ENCODE data around the gene KIAA0825.
A peak's percentile ranks its signal among the peaks of the same experiment; 100 is the strongest.

KIAA0825 gene

GRCh38 chr5:94442076-94442475, 176.3 kb downstream of the KIAA0825 start:
- no peak for TF ChIP-seq CTCF (conservative IDR thresholded peaks at IDR 0.05; ENCODE audit: low read length)
- DNase-seq (ENCODE audit: low read depth) = no peak
- H3K4me3 ChIP-seq (ENCODE audit: low read length) = no peak overlapping the region

- no peak for DNase-seq (ENCODE audit: low read depth)
- no peak for TF ChIP-seq CTCF (conservative IDR thresholded peaks at IDR 0.05; ENCODE audit: low read length)
These were observed 178.4 kb downstream of the KIAA0825 start for GRCh38 chr5:94440015-94440414.

GRCh38 chr5:94433397-94434163, 184.8 kb downstream of the KIAA0825 start:
- no peak overlapping the region for H3K4me3 ChIP-seq (ENCODE audit: low read length)
- no peak for TF ChIP-seq CTCF (conservative IDR thresholded peaks at IDR 0.05; ENCODE audit: low read length)
- peak; percentile 95 for DNase-seq (ENCODE audit: low read depth)

More at GRCh38 chr5:94440015-94440414, 178.4 kb downstream of the KIAA0825 start:
- H3K4me3 ChIP-seq (ENCODE audit: low read length) = no peak overlapping the region

- H3K4me3 ChIP-seq (ENCODE audit: low read length) = no peak overlapping the region
- DNase-seq (ENCODE audit: low read depth) = peak; percentile 75
- no peak for TF ChIP-seq CTCF (conservative IDR thresholded peaks at IDR 0.05; ENCODE audit: low read length)
These were observed 185.9 kb downstream of the KIAA0825 start for GRCh38 chr5:94432499-94432898.

GRCh38 chr5:94431696-94432095, 186.7 kb downstream of the KIAA0825 start:
- no peak for TF ChIP-seq CTCF (conservative IDR thresholded peaks at IDR 0.05; ENCODE audit: low read length)
- DNase-seq (ENCODE audit: low read depth) = no peak
- H3K4me3 ChIP-seq (ENCODE audit: low read length) = no peak overlapping the region

- DNase-seq (ENCODE audit: low read depth) = no peak
- no peak overlapping the region for H3K4me3 ChIP-seq (ENCODE audit: low read length)
- no peak for TF ChIP-seq CTCF (conservative IDR thresholded peaks at IDR 0.05; ENCODE audit: low read length)
These were observed 188.8 kb downstream of the KIAA0825 start for GRCh38 chr5:94429566-94429965.

- no peak for TF ChIP-seq CTCF (conservative IDR thresholded peaks at IDR 0.05; ENCODE audit: low read length)
- DNase-seq (ENCODE audit: low read depth) = no peak
- H3K4me3 ChIP-seq (ENCODE audit: low read length) = no peak overlapping the region
These were observed 193.0 kb downstream of the KIAA0825 start for GRCh38 chr5:94425396-94425795.
